ENCODE measurements around the gene KCNA2.

GRCh38 chr1:110650609-110651008 lies 44.5 kb upstream of the KCNA2 start:
- TF ChIP-seq ELF1 (IDR thresholded peaks at IDR 0.05) (no peak), CTCF (IDR thresholded peaks at IDR 0.05) (no peak), SIN3A (IDR thresholded peaks at IDR 0.05; ENCODE audit: borderline replicate concordance, low read depth, low read length) (no peak)

All from SK-N-SH (cell line).